HG03045 (cell line): ENCODE results near the gene ADAMTS12.

Source experiments
- ATAC-seq: cut with Tn5 transposase; IDR thresholded peaks from one replicate; pipeline ENCODE4 v1.9.1; 2021; ENCODE audit warnings: mild to moderate bottlenecking, moderate library complexity; ENCODE audit not compliant: unreplicated experiment

ADAMTS12 gene

GRCh38 chr5:33621514-33621913, 270.3 kb downstream of the ADAMTS12 start:
- no peak for ATAC-seq

GRCh38 chr5:33614039-33614438, 277.8 kb downstream of the ADAMTS12 start:
- no peak for ATAC-seq

- ATAC-seq = no peak
Observed at GRCh38 chr5:33612386-33612785, 279.4 kb downstream of the ADAMTS12 start.

- ATAC-seq = no peak
Observed at GRCh38 chr5:33611877-33612276, 279.9 kb downstream of the ADAMTS12 start.

- no peak for ATAC-seq
Observed at GRCh38 chr5:33608344-33609041, 283.3 kb downstream of the ADAMTS12 start.

GRCh38 chr5:33604503-33604902, 287.3 kb downstream of the ADAMTS12 start:
- ATAC-seq = no peak

GRCh38 chr5:33601881-33602280, 289.9 kb downstream of the ADAMTS12 start:
- ATAC-seq = no peak

GRCh38 chr5:33595303-33595702, 296.5 kb downstream of the ADAMTS12 start:
- ATAC-seq = no peak

GRCh38 chr5:33594006-33594405, 297.8 kb downstream of the ADAMTS12 start:
- no peak for ATAC-seq

- no peak for ATAC-seq
Observed at GRCh38 chr5:33592245-33592644, 299.5 kb downstream of the ADAMTS12 start.

- peak; percentile 65 for ATAC-seq
Observed at GRCh38 chr5:33588654-33589372, 303.0 kb downstream of the ADAMTS12 start.

GRCh38 chr5:33583332-33583731, 308.5 kb downstream of the ADAMTS12 start:
- ATAC-seq = no peak

- ATAC-seq = no peak
Observed at GRCh38 chr5:33582417-33582816, 309.4 kb downstream of the ADAMTS12 start.

GRCh38 chr5:33579789-33580188, 312.0 kb downstream of the ADAMTS12 start:
- no peak for ATAC-seq

GRCh38 chr5:33579152-33579551, 312.6 kb downstream of the ADAMTS12 start:
- ATAC-seq = no peak

- ATAC-seq = no peak
Observed at GRCh38 chr5:33576726-33577590, 314.8 kb downstream of the ADAMTS12 start.

- no peak for ATAC-seq
Observed at GRCh38 chr5:33565324-33565723, 326.5 kb downstream of the ADAMTS12 start.

GRCh38 chr5:33563983-33564908, 327.5 kb downstream of the ADAMTS12 start:
- no peak for ATAC-seq

- no peak for ATAC-seq
Observed at GRCh38 chr5:33563530-33563929, 328.3 kb downstream of the ADAMTS12 start.

- no peak for ATAC-seq
Observed at GRCh38 chr5:33558489-33558888, 333.3 kb downstream of the ADAMTS12 start.
